SK-MEL-5 (cell line): Measurements from ENCODE around the gene SYPL1. TPM values are rescaled to one million over a fixed set of nuclear protein-coding genes. Genes with fewer than 3 reads are reported as not detected.

Source experiments
- DNase-seq: peaks from one replicate; pipeline ENCODE4 v3.0.0-alpha.2; 2016; ENCODE audit warnings: low read depth, low spot score
- in situ Hi-C: cut with HindIII; loops from 2 replicates; pipeline ENCODE4 v1.10.0; 2016; ENCODE audit warnings: low sequenced_read_pairs, high pct_unique_total_duplicates, low pct_unique_long_range_greater_than_20kb
- total RNA-seq: library from RNA; depleted of rRNA; stranded (reverse); fragments of >200 nt; shearing (Covaris generic); gene quantifications from 2 replicates; pipeline ENCODE4 v1.2.3, GENCODE V29; 2014; rRNA removed

SYPL1 gene
- total RNA-seq, 1 experiment from 2014 or later: 47.7 TPM

GRCh38 chr7:106049139-106049752 is 62.9 kb downstream of the SYPL1 start:
- in situ Hi-C loops: loop anchor here (25.0 kb wide), 1 partner anchor 287 kb away; no protein-coding TSS in a partner anchor

GRCh38 chr7:106048706-106049020 is 63.4 kb downstream of the SYPL1 start:
- in situ Hi-C loops: loop anchor here (25.0 kb wide), 1 partner anchor 286 kb away; no protein-coding TSS in a partner anchor

More at GRCh38 chr7:106049139-106049752, 62.9 kb downstream of the SYPL1 start:
- no peak for DNase-seq

DNA sequence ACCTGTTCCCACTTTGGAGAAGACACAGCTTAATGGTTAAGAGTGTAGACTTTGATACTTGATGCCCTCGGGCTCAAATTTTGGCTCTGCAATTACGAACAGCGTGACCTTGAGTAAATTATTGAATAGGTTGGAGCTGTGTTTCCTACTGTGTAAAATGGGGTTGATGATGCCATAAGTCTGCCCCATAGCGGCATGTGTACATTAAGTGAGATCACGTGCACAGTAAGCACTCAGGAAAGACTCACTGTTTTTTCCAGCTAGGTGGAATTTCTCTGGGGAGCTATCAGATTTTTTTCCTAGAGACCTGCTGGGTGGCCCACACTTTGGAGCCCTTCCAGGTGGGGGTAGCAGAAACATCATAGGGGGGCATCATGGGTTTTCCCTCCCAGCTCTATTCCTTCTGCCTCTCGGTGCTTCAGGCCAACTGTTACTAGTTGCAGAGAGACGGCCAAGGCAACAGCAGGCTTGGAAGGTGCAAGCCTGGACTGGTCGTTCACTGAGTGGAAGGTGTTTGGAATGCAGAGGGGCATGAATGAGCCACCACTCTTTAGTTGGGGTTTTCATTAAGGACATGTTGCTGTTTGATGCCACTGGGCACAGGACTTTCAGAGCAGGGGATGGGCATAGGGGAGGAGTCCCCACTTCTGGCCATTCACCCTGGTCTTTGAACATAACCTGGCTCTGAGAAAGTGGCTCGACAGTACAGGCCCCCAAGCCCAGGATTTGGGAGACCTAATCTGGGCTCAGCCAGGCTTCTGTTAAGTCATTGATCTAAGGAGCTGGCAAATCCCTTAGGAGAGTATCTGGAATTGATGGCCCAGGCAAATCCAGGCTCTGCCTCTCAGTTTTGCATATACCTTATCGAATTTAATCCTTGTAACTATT is 64.0 kb downstream of the SYPL1 start:
- no peak for DNase-seq
- in situ Hi-C loops: loop anchor here (25.0 kb wide), 1 partner anchor 286 kb away; no protein-coding TSS in a partner anchor

More at GRCh38 chr7:106048706-106049020, 63.4 kb downstream of the SYPL1 start:
- no peak for DNase-seq

DNA sequence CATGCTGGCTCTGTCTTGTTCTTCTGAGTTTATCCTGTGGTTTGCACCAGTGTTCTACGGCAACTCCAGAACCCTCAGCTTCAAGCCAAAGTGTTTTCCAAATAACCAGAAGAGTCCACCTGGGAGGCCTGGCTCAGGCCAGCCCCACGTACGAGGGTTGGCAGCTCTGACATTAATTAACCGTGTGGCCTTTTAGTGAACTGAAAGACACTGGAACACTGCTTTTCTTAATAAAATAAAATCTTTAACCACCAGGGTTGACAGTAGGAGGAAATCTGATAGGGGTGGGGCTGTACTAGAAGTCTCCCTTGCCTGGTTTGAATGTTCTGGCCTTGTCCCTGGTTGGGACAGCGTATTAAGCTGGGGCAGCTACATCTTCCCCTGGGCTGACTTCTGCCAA is 64.9 kb downstream of the SYPL1 start:
- DNase-seq: no peak
- in situ Hi-C loops: loop anchor here (25.0 kb wide), 1 partner anchor 285 kb away; no protein-coding TSS in a partner anchor

- in situ Hi-C loops: loop anchor here (25.0 kb wide), 1 partner anchor 283 kb away; no protein-coding TSS in a partner anchor
Measured at GRCh38 chr7:106045586-106045985, 66.5 kb downstream of the SYPL1 start.

GRCh38 chr7:106045139-106045538 is 67.0 kb downstream of the SYPL1 start:
- DNase-seq: peak; percentile 50
- in situ Hi-C loops: loop anchor here (25.0 kb wide), 1 partner anchor 283 kb away; no protein-coding TSS in a partner anchor

More at GRCh38 chr7:106045586-106045985, 66.5 kb downstream of the SYPL1 start:
- DNase-seq: no peak

- no peak for DNase-seq
- in situ Hi-C loops: loop anchor here (25.0 kb wide), 1 partner anchor 280 kb away; no protein-coding TSS in a partner anchor
Measured at GRCh38 chr7:106042196-106042611, 69.9 kb downstream of the SYPL1 start.

- in situ Hi-C loops: loop anchor here (25.0 kb wide), 1 partner anchor 279 kb away; no protein-coding TSS in a partner anchor
- peak; percentile 87 for DNase-seq
Measured at GRCh38 chr7:106041140-106041717, 70.9 kb downstream of the SYPL1 start.

Other genes with a start within 250 kb of the SYPL1 start
- 16.3 and 19.8 TPM in 2 replicates for gene ATXN7L1, start 235.7 kb downstream of the SYPL1 start, total RNA-seq
- gene CDHR3, start 149.0 kb downstream of the SYPL1 start, total RNA-seq: 3.1 and 5.1 TPM in 2 replicates
- gene NAMPT, start 172.7 kb upstream of the SYPL1 start, total RNA-seq: 206 and 215 TPM in 2 replicates